Tibial nerve (tissue), 4 donors: ENCODE measurements around the gene C19orf25. TPM values are rescaled to one million over a fixed set of nuclear protein-coding genes. Genes with fewer than 3 reads are reported as not detected.

Experiments
- DNase-seq, 2 donors: peaks; one replicate each; pipeline ENCODE4 v3.0.0-alpha.2; 2019; ENCODE audit warnings: low spot score in 2 of 2
- H3K27ac ChIP-seq, 4 donors: fragments of 200-600 bp; sonication (generic) in 3 of 4; one replicate each; pipeline ENCODE4 v1.5.1; 2017 to 2019; ENCODE audit warnings: mild to moderate bottlenecking in 1 of 4
- H3K27me3 ChIP-seq, 2 donors: fragments of 200-600 bp; sonication (generic) in 1 of 2; one replicate each; pipeline versions ENCODE4 v1.5.1 to v1.6.0; 2017 to 2019
- H3K36me3 ChIP-seq, 3 donors: fragments of 200-600 bp; sonication (generic); one replicate each; pipeline ENCODE4 v1.5.1; 2018 to 2019
- H3K4me1 ChIP-seq, 4 donors: fragments of 200-600 bp; sonication (generic) in 3 of 4; one replicate each; pipeline ENCODE4 v1.5.1; 2017 to 2019
- H3K4me3 ChIP-seq, 4 donors: fragments of 200-600 bp; sonication (generic) in 3 of 4; one replicate each; pipeline ENCODE4 v1.5.1; 2017 to 2019; ENCODE audit warnings: mild to moderate bottlenecking in 1 of 4, moderate library complexity in 1 of 4
- H3K9me3 ChIP-seq, 4 donors: fragments of 200-600 bp; sonication (generic) in 3 of 4; one replicate each; pipeline ENCODE4 v1.5.1; 2017 to 2019
- CTCF ChIP-seq, 5 experiments: fragments of 200-600 bp in 3 of 5; fragments of 450-650 bp in 2 of 5; sonication (generic) in 3 of 5; IDR thresholded peaks; one replicate each; pipeline ENCODE4 v1.5.1; 2016 to 2019; ENCODE audit warnings: antibody characterized with exemption in 5 of 5, mild to moderate bottlenecking in 3 of 5, moderate library complexity in 2 of 5
- EP300 ChIP-seq, 2 donors: sonication (generic); formaldehyde crosslinking; IDR thresholded peaks; one replicate each; pipeline ENCODE4 v1.6.1; 2017; ENCODE audit warnings: antibody characterized with exemption in 2 of 2, mild to moderate bottlenecking in 1 of 2
- POLR2A ChIP-seq, 2 donors: fragments of 450-650 bp; IDR thresholded peaks; one replicate each; pipeline ENCODE4 v1.6.1; 2017; ENCODE audit warnings: antibody characterized with exemption in 2 of 2, mild to moderate bottlenecking in 2 of 2, moderate library complexity in 2 of 2
- WGBS, 2 donors: methylation state at CpG; one replicate each; pipeline ENCODE4 v1.1.5; 2018; 5-methylcytosine and 5-hydroxymethylcytosine counted together
- total RNA-seq, 4 donors: library from RNA; depleted of rRNA; stranded (reverse); fragments of >200 nt; gene quantifications; one replicate each; pipeline ENCODE4 v1.1.0, GENCODE V29; 2016

C19orf25 gene
- total RNA-seq, 4 donors from 2014 or later: 22.4 to 47.4 (median 33.8) TPM

DNA sequence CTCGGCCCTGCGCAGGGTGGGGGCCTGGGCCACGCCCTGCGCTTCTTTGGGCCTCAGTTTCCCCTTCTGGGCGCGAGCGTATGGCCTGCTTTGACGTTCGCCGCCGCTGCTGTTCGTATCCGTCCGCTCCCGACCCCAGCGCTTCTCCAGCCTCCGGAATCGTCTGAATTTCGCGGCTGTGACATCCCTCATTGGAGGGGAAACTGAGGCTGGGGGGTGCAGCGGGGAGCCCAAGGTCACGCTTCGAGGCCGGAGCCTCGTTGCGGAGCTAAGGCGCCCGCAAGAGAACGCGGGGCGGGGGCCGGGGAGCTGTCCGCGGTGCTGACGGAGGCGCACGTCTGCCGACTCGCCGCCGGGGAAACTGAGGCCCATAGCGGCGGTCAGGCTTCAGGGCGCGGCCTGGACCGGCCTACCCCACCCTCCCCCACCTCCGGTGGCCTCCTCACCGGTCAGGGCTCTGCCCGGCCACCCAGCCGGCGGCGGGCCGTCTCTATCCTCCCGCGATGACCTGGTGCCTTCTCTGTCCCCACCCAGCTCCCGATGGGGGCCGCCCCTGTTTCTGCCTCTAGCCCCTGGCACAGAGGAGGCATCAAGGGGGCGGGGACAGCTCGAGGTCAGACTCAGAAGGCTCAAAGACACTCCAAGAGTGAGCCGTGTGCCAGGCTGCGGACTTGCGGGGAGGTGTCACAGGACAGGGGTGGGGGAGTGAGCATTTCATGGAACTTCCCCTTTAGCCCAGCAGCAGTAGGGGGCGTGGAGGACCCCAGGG, 32.1 kb downstream of the C19orf25 start:
- H3K27me3 ChIP-seq: peaks cover 0 to 66% of the 10 kb centered on the region in 2 donors
- TF ChIP-seq EP300 (IDR thresholded peaks at IDR 0.05) (no peak), POLR2A (IDR thresholded peaks at IDR 0.05) (no peak), CTCF (IDR thresholded peaks at IDR 0.05) (no peak)
- no peaks in the 10 kb centered on the region for H3K9me3 ChIP-seq
- 5 to 6% methylated on average over 44 of the region's 63 CpGs for WGBS, 2 donors
- peaks cover 0 to 13% (median 0%) of the 10 kb centered on the region in 3 donors for H3K36me3 ChIP-seq
- no peak overlapping the region for H3K27ac ChIP-seq
- peaks cover 0 to 50% (median 21%) of the 10 kb centered on the region in 4 donors for H3K4me1 ChIP-seq
- no peak for DNase-seq
- H3K4me3 ChIP-seq: peak overlapping the region in 2 of 4 donors; percentile 30 to 45

DNA sequence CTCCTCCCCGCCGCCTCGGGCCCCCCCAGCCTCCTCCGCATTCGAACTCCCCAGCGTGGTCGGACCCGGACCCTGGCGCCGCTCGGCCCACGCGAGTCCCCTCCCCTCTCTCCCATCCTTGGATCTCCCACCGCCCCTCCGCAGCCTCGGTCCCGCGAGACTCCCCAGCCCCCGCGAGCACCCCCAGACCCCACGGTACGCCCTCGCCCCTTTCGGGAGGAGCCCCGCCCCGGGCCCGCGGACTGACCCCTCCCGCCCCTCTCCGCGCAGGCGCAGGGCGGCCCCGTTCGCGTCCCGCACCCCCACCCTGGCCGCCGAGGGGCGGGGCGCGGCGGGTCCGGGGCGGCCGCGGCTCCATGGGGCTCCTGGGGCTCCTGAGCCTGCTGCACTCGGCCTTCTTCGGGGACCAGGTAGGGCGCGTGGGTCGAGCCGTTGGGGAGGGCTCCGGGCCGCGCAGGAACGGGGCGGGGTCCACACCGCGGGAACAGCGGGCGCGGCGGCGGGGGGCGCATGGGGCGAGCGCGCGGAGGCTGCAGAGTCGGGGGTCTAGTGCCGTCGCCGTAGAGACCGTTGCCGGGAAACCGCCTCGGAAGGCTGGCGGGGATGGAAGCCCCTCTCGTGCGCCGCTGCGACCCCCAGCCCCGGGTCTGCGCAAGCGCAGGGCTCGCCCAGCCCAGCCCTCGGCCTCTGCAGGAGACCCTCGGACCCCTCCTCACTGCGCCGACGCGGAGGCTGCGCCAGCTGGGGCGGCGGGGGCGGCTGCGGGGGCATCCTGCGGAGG, 32.9 kb downstream of the C19orf25 start:
- 0 to 1% methylated on average over 12 to 22 of the region's 99 CpGs for WGBS, 2 donors
- H3K36me3 ChIP-seq: peaks cover 0 to 20% (median 4%) of the 10 kb centered on the region in 3 donors
- peak overlapping the region; percentile 15 to 45 (median 34) for H3K4me3 ChIP-seq
- H3K9me3 ChIP-seq: no peaks in the 10 kb centered on the region
- TF ChIP-seq EP300 (IDR thresholded peaks at IDR 0.05) (no peak), CTCF (IDR thresholded peaks at IDR 0.05) (no peak), POLR2A (IDR thresholded peaks at IDR 0.05) (no peak)
- H3K4me1 ChIP-seq: peaks cover 0 to 43% (median 19%) of the 10 kb centered on the region in 4 donors
- peaks cover 0 to 58% of the 10 kb centered on the region in 2 donors for H3K27me3 ChIP-seq
- DNase-seq: no peak
- H3K27ac ChIP-seq: peak overlapping the region in 2 of 4 donors; percentile 55 to 61

- Histone ChIP-seq H3K9me3 (no peaks in the 10 kb centered on the region), H3K4me3 (peak overlapping the region; percentile 15 to 45 (median 34)), H3K36me3 (peaks cover 6 to 27% (median 12%) of the 10 kb centered on the region in 3 donors), H3K27ac (peak overlapping the region in 2 of 4 donors; percentile 55 to 61), H3K27me3 (peaks cover 0 to 50% of the 10 kb centered on the region in 2 donors), H3K4me1 (peaks cover 0 to 49% (median 20%) of the 10 kb centered on the region in 4 donors)
- TF ChIP-seq POLR2A (IDR thresholded peaks at IDR 0.05): no peak
- peak; percentile 93 to 98 (median 97) for TF ChIP-seq CTCF (IDR thresholded peaks at IDR 0.05)
- peak; percentile 49 to 60 for DNase-seq
- 1 to 2% methylated on average over 55 to 59 of the region's 70 CpGs for WGBS, 2 donors
Measured at GRCh38 chr19:1445185-1445931, 33.7 kb downstream of the C19orf25 start.

DNA sequence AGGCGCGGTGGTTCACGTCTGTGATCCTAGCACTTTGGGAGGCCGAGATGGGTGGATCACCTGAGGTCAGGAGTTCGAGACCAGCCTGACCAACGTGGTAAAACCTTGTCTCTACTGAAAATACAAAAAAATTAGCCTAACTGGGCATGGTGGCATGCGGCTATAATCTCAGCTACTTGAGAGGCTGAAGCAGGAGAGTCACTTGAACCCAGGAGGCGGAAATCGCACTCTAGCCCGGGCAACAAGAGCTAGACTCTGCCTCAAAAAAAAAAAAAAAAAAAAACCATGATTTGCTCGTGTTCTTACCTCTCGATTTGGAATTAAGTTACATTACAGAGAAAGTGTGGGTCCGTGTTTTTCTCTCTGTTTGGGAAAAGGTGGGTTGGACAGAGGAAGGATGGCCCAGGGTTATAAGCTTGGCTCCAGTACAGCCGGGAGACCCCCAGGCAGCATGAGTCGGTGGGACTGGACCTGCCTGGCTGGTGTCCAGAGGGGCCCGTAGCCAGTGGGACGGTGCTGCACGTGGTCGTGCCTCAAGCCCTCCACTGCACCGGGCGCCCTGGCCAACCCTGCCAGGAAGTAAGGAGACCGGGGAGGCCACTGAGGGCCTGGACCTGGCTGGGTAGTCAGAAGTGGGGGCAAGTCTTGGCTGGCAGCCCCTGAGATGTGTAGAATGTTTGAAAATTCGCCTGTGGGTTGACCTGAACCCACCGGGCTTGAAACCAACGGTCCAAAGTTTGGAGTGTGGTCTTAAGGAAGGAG, 37.2 kb downstream of the C19orf25 start:
- Histone ChIP-seq H3K4me3 (no peak overlapping the region), H3K36me3 (peaks cover 9 to 38% (median 20%) of the 10 kb centered on the region in 3 donors), H3K9me3 (no peaks in the 10 kb centered on the region), H3K27ac (no peak overlapping the region), H3K27me3 (peaks cover 0 to 17% of the 10 kb centered on the region in 2 donors), H3K4me1 (peaks cover 0 to 53% (median 36%) of the 10 kb centered on the region in 4 donors)
- WGBS, 2 donors: 83 to 89% methylated on average over 25 of the region's 25 CpGs
- TF ChIP-seq EP300 (IDR thresholded peaks at IDR 0.05) (no peak), CTCF (IDR thresholded peaks at IDR 0.05) (no peak), POLR2A (IDR thresholded peaks at IDR 0.05) (no peak)
- no peak for DNase-seq
